NB4 (cell line): ENCODE measurements around the gene PPM1N.

ENCODE experiments used
- POLR2A ChIP-seq: IDR thresholded peaks from 2 replicates; pipeline ENCODE4 v1.6.1; 2011; ENCODE audit warnings: mild to moderate bottlenecking; ENCODE audit not compliant: insufficient read length; ENCODE audit errors: extremely low read depth
- TF ChIP-seq, protein P1 (sequence below): IDR thresholded peaks from one replicate; pipeline ENCODE4 v1.5.1; 2012; ENCODE audit warnings: low read depth, low read length
- TF ChIP-seq, protein P2 (sequence below): IDR thresholded peaks from 2 replicates; pipeline ENCODE4 v1.6.1; 2011; ENCODE audit warnings: low read depth, low read length

DNA sequence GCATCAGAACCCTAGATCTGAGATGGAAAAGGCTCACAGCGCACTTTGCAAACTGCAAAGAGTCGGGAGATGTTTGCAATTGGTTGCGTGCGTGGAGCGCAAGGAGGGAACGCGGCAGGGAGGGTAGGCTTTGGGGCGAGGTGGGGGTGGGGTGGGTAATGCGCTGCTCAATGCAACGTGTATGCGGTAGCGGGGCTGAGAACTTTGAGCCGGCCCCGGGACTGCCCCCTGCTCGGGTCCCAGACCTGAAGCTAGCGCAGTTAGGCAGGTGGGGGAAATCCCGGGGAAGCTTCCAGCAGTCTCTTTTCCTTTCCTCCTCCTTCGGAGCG lies 29.5 kb upstream of the PPM1N start:
- TF ChIP-seq POLR2A = no peak
- TF ChIP-seq, protein P1, sequence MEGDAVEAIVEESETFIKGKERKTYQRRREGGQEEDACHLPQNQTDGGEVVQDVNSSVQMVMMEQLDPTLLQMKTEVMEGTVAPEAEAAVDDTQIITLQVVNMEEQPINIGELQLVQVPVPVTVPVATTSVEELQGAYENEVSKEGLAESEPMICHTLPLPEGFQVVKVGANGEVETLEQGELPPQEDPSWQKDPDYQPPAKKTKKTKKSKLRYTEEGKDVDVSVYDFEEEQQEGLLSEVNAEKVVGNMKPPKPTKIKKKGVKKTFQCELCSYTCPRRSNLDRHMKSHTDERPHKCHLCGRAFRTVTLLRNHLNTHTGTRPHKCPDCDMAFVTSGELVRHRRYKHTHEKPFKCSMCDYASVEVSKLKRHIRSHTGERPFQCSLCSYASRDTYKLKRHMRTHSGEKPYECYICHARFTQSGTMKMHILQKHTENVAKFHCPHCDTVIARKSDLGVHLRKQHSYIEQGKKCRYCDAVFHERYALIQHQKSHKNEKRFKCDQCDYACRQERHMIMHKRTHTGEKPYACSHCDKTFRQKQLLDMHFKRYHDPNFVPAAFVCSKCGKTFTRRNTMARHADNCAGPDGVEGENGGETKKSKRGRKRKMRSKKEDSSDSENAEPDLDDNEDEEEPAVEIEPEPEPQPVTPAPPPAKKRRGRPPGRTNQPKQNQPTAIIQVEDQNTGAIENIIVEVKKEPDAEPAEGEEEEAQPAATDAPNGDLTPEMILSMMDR = no peak
- TF ChIP-seq, protein P2, sequence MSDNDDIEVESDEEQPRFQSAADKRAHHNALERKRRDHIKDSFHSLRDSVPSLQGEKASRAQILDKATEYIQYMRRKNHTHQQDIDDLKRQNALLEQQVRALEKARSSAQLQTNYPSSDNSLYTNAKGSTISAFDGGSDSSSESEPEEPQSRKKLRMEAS = no peak
